LNCaP clone FGC (cell line): Measurements from ENCODE around the gene FANCE.

ENCODE experiments used
- DNase-seq: peaks from one replicate; pipeline ENCODE4 v3.0.0-alpha.2; 2011; ENCODE audit warnings: low read depth
- H3K4me3 ChIP-seq: 2 replicates; pipeline ENCODE4 v1.5.1; 2011; ENCODE audit warnings: mild to moderate bottlenecking, low read depth, low read length, control low read depth
- CTCF ChIP-seq: IDR thresholded peaks from 2 replicates; pipeline ENCODE4 v1.5.1; 2012; ENCODE audit warnings: mild to moderate bottlenecking; ENCODE audit not compliant: control insufficient read depth, insufficient read depth; ENCODE audit errors: extremely low read depth

The FANCE gene

GRCh38 chr6:35483893-35484645 is 31.9 kb downstream of the FANCE start:
- no peak for DNase-seq
- no peak for TF ChIP-seq CTCF
- H3K4me3 ChIP-seq = no peak overlapping the region

GRCh38 chr6:35484921-35485392 is 32.8 kb downstream of the FANCE start:
- no peak overlapping the region for H3K4me3 ChIP-seq
- no peak for DNase-seq
- no peak for TF ChIP-seq CTCF

GRCh38 chr6:35485402-35485877 is 33.3 kb downstream of the FANCE start:
- H3K4me3 ChIP-seq = no peak overlapping the region
- no peak for TF ChIP-seq CTCF
- DNase-seq = no peak

- no peak for TF ChIP-seq CTCF
- H3K4me3 ChIP-seq = no peak overlapping the region
- DNase-seq = no peak
Measured at GRCh38 chr6:35486005-35486925, 34.1 kb downstream of the FANCE start.

GRCh38 chr6:35487658-35488516 is 35.7 kb downstream of the FANCE start:
- TF ChIP-seq CTCF = no peak
- H3K4me3 ChIP-seq = no peak overlapping the region
- no peak for DNase-seq

GRCh38 chr6:35488517-35488862 is 36.4 kb downstream of the FANCE start:
- no peak overlapping the region for H3K4me3 ChIP-seq
- no peak for DNase-seq
- TF ChIP-seq CTCF = no peak
